ENCODE measurements around the gene RTP3.

DNA sequence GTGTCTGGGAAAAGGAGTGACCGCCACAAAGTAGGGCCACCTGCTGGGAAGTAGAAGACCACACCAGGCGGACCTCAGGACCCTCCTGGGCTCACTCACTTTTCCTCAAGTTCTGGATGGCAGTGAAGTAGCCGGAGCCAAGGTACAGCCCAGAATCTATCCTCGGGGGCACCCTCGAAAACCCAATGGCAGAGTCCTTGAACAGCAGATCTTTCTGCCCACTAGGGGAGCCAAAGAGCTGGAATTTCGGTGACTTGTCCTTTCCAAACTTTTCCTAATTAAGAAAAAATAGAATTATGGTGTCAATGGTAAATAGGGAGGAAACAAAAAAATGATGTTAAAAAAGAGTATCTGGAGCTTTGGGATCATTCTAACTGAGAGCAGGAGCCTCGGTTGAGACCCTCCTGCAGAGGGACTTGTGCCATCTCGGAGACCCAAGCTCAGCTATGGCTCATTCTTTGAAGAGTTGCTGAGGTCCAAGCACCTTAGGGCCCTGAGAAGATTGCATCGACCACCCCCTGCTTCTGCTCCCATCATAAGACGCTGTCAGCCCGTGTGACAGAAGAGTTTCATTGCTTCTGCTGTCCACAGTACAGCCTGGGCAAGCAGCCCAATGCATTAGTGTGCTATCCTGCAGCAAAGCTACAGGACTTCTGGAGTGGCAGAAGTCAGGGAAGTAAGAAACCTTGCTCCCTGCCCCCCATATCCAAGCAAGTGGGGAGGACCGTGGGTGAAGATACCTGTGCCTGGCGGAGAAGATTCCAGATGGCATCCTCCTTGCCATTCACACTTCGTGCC, 47.8 kb upstream of the RTP3 start:
- TF ChIP-seq, protein P1, sequence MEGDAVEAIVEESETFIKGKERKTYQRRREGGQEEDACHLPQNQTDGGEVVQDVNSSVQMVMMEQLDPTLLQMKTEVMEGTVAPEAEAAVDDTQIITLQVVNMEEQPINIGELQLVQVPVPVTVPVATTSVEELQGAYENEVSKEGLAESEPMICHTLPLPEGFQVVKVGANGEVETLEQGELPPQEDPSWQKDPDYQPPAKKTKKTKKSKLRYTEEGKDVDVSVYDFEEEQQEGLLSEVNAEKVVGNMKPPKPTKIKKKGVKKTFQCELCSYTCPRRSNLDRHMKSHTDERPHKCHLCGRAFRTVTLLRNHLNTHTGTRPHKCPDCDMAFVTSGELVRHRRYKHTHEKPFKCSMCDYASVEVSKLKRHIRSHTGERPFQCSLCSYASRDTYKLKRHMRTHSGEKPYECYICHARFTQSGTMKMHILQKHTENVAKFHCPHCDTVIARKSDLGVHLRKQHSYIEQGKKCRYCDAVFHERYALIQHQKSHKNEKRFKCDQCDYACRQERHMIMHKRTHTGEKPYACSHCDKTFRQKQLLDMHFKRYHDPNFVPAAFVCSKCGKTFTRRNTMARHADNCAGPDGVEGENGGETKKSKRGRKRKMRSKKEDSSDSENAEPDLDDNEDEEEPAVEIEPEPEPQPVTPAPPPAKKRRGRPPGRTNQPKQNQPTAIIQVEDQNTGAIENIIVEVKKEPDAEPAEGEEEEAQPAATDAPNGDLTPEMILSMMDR (IDR thresholded peaks at IDR 0.05): no peak
- TF ChIP-seq POLR2A (IDR thresholded peaks at IDR 0.05): no peak
